ENCODE measurements around the gene CSGALNACT2. TPM values are rescaled to one million over a fixed set of nuclear protein-coding genes. Genes with fewer than 3 reads are reported as not detected.

Gene CSGALNACT2
- total and polyA plus RNA-seq, 12 donors, result 4.6 to 12.9 (median 9.6) TPM

DNA sequence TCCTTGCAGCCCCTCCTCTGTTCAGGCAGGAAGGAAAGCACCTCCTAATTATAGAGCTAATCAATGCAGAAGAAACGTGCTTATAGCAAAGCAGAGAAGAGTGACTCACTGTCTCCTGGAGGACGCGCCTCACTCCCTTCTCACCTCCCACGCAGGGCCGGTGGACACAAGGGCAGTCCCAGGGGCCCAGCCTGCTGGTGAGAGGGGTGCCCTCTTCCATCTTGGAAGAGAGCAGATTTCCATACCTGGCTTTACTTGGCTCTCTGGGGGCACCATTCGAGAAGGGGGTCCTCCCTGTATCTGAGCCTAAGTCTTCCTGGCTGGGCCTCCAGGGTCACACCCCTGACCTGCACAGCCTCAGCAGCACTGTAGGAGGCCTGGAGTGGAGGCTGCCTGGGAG is 72.8 kb downstream of the CSGALNACT2 start:
- Histone ChIP-seq H3K9me3 (no peaks in the 10 kb centered on the region), H3K4me1 (peaks cover 0 to 12% (median 5%) of the 10 kb centered on the region in 9 donors), H3K4me3 (no peak overlapping the region), H3K27ac (no peak overlapping the region), H3K27me3 (peaks cover 0 to 6% (median 0%) of the 10 kb centered on the region in 7 donors), H3K36me3 (no peaks in the 10 kb centered on the region)
- TF ChIP-seq, protein P1, sequence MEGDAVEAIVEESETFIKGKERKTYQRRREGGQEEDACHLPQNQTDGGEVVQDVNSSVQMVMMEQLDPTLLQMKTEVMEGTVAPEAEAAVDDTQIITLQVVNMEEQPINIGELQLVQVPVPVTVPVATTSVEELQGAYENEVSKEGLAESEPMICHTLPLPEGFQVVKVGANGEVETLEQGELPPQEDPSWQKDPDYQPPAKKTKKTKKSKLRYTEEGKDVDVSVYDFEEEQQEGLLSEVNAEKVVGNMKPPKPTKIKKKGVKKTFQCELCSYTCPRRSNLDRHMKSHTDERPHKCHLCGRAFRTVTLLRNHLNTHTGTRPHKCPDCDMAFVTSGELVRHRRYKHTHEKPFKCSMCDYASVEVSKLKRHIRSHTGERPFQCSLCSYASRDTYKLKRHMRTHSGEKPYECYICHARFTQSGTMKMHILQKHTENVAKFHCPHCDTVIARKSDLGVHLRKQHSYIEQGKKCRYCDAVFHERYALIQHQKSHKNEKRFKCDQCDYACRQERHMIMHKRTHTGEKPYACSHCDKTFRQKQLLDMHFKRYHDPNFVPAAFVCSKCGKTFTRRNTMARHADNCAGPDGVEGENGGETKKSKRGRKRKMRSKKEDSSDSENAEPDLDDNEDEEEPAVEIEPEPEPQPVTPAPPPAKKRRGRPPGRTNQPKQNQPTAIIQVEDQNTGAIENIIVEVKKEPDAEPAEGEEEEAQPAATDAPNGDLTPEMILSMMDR (IDR thresholded peaks at IDR 0.05), result no peak
- no peak for ATAC-seq
- 65 to 76% methylated on average over 6 of the region's 6 CpGs for WGBS, 2 donors
- no peak for DNase-seq
- intact Hi-C loops (cut with DNase I), result no loop called here

DNA sequence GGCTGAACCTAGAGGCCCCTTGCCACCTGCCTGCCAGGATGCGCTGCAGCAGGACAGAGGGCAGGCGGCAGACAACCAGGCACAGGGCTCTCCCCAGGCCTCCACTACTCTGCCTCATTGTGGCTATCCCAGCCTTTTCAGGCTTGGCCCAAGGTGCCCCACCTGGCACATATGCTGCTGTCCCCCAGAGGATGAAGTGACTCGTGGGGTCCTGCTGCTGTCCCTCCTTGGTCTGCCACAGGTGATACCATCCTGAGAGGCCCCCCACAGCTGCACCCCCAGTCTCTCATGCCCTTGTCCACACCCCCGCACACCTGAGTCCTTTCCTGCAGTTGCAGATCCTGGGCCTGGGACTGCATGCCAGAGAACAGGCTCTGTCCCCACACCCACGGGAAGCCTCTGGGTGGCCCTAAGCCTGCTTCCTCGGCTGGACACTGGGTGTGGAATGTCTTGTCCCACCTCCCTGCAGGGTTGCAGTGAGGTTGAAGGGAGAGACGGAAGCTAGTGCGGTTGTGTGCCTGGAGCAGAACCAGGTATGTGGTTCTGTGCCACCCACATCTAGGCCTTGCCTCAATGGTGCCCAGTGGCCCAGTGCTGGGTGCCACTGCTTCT is 73.3 kb downstream of the CSGALNACT2 start:
- TF ChIP-seq, protein P1 (IDR thresholded peaks at IDR 0.05), result no peak
- H3K9me3 ChIP-seq, result no peaks in the 10 kb centered on the region
- H3K4me3 ChIP-seq, result no peak overlapping the region
- H3K36me3 ChIP-seq, result no peaks in the 10 kb centered on the region
- peaks cover 0 to 6% (median 0%) of the 10 kb centered on the region in 7 donors for H3K27me3 ChIP-seq
- no peak overlapping the region for H3K27ac ChIP-seq
- H3K4me1 ChIP-seq, result peaks cover 0 to 12% (median 5%) of the 10 kb centered on the region in 9 donors
- 77 to 83% methylated on average over 8 of the region's 8 CpGs for WGBS, 2 donors
- intact Hi-C loops (cut with DNase I), result no loop called here
- ATAC-seq (no peak), DNase-seq (no peak)

DNA sequence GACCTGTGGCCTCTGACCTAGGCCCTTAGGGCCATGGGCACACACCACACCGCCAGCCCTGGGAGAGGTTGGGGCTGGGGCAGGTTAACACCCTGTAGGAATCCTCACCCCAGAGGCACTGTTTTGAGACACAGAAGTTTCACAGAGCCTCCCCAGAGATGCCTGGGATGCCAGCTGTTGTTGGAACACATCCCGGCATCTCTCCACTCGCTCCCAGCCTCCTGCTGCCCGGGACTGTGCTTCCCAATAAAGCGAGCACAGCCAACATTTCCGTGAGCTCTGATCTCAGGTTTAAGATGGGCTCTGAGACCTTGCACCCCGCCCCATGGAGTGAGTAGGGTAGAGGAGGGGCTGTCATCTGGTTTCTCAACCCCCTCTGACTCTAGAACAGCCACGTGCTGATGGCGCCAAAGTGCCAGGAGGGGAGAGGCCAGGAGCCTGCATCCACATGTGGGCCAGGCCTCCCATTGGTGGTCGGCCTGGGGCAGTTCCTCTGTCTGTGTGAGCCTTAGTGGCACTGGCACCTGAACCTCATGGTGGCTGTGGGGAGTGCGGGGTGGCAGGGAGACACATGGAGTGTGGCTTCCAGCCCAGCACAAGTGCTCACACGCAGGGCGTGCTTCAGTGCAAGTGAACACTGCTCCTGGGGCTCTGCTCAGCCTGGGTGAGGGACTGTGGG is 73.9 kb downstream of the CSGALNACT2 start:
- DNase-seq, result peak in 1 of 2 donors; percentile 19
- intact Hi-C loops (cut with DNase I), result no loop called here
- H3K36me3 ChIP-seq, result no peaks in the 10 kb centered on the region
- H3K27me3 ChIP-seq, result peaks cover 0 to 10% (median 0%) of the 10 kb centered on the region in 7 donors
- no peak overlapping the region for H3K4me3 ChIP-seq
- peak in 5 of 8 donors; percentile 12 to 83 (median 69) for ATAC-seq
- TF ChIP-seq, protein P1 (IDR thresholded peaks at IDR 0.05), result no peak
- 46 to 63% methylated on average over 13 of the region's 13 CpGs for WGBS, 2 donors
- H3K27ac ChIP-seq, result no peak overlapping the region
- peaks cover 0 to 12% (median 5%) of the 10 kb centered on the region in 9 donors for H3K4me1 ChIP-seq
- H3K9me3 ChIP-seq, result no peaks in the 10 kb centered on the region

DNA sequence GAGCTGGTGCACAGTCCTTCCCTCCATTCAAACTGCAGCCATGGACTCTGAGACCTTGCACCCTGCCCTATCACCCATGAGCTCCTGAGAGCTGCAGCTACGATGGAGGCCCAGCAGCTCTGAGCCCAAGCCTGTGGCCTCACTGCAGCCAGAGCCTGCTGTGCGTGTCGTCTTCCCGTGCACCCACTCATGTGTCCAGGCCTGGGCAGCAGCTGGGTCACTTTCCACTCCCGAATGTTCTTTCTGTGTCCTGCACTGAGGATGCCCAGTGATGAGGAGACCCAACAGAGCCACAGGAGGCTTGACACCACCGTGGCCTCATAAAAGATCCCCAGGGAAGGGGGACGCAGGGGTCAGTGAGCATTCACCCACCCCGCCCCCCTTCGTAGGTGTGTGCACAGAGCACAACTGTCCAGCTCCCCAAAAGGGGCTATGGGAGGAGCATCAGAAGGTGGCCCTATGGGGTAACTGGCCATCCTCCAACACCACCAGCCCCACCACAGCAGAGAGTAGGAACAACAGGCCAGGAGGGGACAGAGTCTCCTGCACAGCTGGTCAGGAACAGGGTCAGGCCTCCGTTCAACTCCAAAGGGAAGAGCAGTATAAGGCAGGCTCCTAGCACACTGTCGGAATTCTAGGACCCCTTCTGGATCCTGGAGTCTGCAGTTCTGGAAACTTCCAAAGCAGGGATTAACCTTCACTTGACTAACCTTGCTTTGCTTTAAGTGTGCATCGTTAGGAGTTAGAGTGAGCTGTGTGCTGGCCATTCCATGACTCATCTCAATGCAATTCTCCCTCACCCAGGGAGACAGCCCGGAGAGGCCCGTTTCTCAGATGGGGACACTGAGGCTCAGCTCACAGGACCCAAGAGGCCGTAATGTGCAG is 76.1 kb downstream of the CSGALNACT2 start:
- H3K9me3 ChIP-seq, result no peaks in the 10 kb centered on the region
- H3K36me3 ChIP-seq, result no peaks in the 10 kb centered on the region
- peaks cover 0 to 12% (median 5%) of the 10 kb centered on the region in 9 donors for H3K4me1 ChIP-seq
- H3K27ac ChIP-seq, result no peak overlapping the region
- DNase-seq, result no peak
- intact Hi-C loops (cut with DNase I), result no loop called here
- TF ChIP-seq, protein P1 (IDR thresholded peaks at IDR 0.05), result no peak
- ATAC-seq, result no peak
- WGBS, 2 donors, result 78 to 81% methylated on average over 15 of the region's 15 CpGs
- H3K27me3 ChIP-seq, result peaks cover 0 to 25% (median 0%) of the 10 kb centered on the region in 7 donors
- no peak overlapping the region for H3K4me3 ChIP-seq

Data from heart right ventricle (tissue), 16 donors.